Brain microvascular endothelial cell (primary cell): ENCODE measurements around the gene SCYGR1.
"Not testable (repeated sequence)": the region's sequence is repeated elsewhere in the genome, so short reads cannot be mapped to it uniquely, and the experiment has no call there.

ENCODE experiments used
- DNase-seq: peaks from one replicate; pipeline ENCODE4 v3.0.0-alpha.2; 2020
- H3K27ac ChIP-seq: fragments of 250-450 bp; sonication (Bioruptor Pico); 2 replicates; pipeline ENCODE4 v1.5.1; 2020; ENCODE audit warnings: mild to moderate bottlenecking, moderate library complexity
- H3K27me3 ChIP-seq: fragments of 250-450 bp; sonication (Bioruptor Pico); replicated peaks from 2 replicates; pipeline ENCODE4 v1.5.1; 2020; ENCODE audit warnings: mild to moderate bottlenecking
- H3K36me3 ChIP-seq: fragments of 250-450 bp; sonication (Bioruptor Pico); replicated peaks from 2 replicates; pipeline ENCODE4 v1.5.1; 2020; ENCODE audit warnings: mild to moderate bottlenecking
- H3K4me3 ChIP-seq: 2 replicates; pipeline ENCODE4 v1.5.1; 2011; ENCODE audit warnings: low read depth, mild to moderate bottlenecking, control low read depth, low read length, moderate library complexity
- CTCF ChIP-seq: IDR thresholded peaks from 2 replicates; pipeline ENCODE4 v1.5.1; 2011; ENCODE audit warnings: low read depth, mild to moderate bottlenecking, moderate library complexity, low read length, control low read depth, inconsistent platforms; ENCODE audit errors: missing control alignments
- in situ Hi-C: cut with HindIII; loops from 2 replicates; pipeline ENCODE4 v1.10.0; 2017; ENCODE audit warnings: low sequenced_read_pairs, low pct_ligation_motif_present

SCYGR1 gene

GRCh38 chr2:227387583-227387982, at the start of gene SCYGR1:
Gene SCYGR1 (minus strand): TSS chr2:227387949. CDS start chr2:227387949, 0 bp downstream.
- H3K36me3 ChIP-seq, H3K27me3 ChIP-seq, in situ Hi-C loops, DNase-seq, H3K4me3 ChIP-seq: not testable (repeated sequence)
- H3K27ac ChIP-seq = peak within 1 kb of the TSS; percentile 66

- Histone ChIP-seq H3K27ac (no peak overlapping the region), H3K36me3 (no peaks in the 10 kb centered on the region), H3K4me3 (no peak overlapping the region), H3K27me3 (no peaks in the 10 kb centered on the region)
- DNase-seq = no peak
- in situ Hi-C loops = no loop called here
- no peak for TF ChIP-seq CTCF
Measured at GRCh38 chr2:227436436-227437174, 48.9 kb upstream of the SCYGR1 start.

GRCh38 chr2:227433171-227433570, 45.4 kb upstream of the SCYGR1 start:
- Histone ChIP-seq H3K36me3 (no peaks in the 10 kb centered on the region), H3K4me3 (no peak overlapping the region), H3K27me3 (no peaks in the 10 kb centered on the region), H3K27ac (no peak overlapping the region)
- no peak for TF ChIP-seq CTCF
- DNase-seq = no peak
- in situ Hi-C loops = no loop called here

- Histone ChIP-seq H3K27ac (no peak overlapping the region), H3K27me3 (no peaks in the 10 kb centered on the region), H3K4me3 (no peak overlapping the region), H3K36me3 (no peaks in the 10 kb centered on the region)
- in situ Hi-C loops = no loop called here
- peak; percentile 17 for DNase-seq
- no peak for TF ChIP-seq CTCF
Measured at GRCh38 chr2:227430639-227431038, 42.9 kb upstream of the SCYGR1 start.

GRCh38 chr2:227428731-227429285, 41.1 kb upstream of the SCYGR1 start:
- Histone ChIP-seq H3K27me3 (no peaks in the 10 kb centered on the region), H3K36me3 (no peaks in the 10 kb centered on the region), H3K4me3 (no peak overlapping the region), H3K27ac (peak overlapping the region; percentile 29)
- no peak for TF ChIP-seq CTCF
- in situ Hi-C loops = no loop called here
- peak; percentile 44 for DNase-seq

- DNase-seq = no peak
- no peaks in the 10 kb centered on the region for H3K36me3 ChIP-seq
- no peak overlapping the region for H3K4me3 ChIP-seq
- TF ChIP-seq CTCF = no peak
- H3K27me3 ChIP-seq = no peaks in the 10 kb centered on the region
- in situ Hi-C loops = no loop called here
- no peak overlapping the region for H3K27ac ChIP-seq
Measured at GRCh38 chr2:227423656-227424499, 36.1 kb upstream of the SCYGR1 start.
